GM12878 (cell line): Measurements from ENCODE around the gene LDOC1. TPM values are rescaled to one million over a fixed set of nuclear protein-coding genes. Genes with fewer than 3 reads are reported as not detected.

Experiments
- ATAC-seq: fragments of 200-7000 bp; cut with Tn5 transposase; 3 replicates; pipeline ENCODE4 v1.9.1; 2020; ENCODE audit warnings: mild to moderate bottlenecking, moderate library complexity
- BruUV-seq: library from RNA; stranded (reverse); fragments of 400-500 nt; replicated peaks from 2 replicates; lab custom pipeline; 2021; lab: Mats Ljungman, UMichigan
- CTCF ChIA-PET: fragments of 300-600 bp; sonication (Branson Sonifier 250); formaldehyde crosslinking; extraction: SDS; loops from one replicate; lab custom pipeline; 2021; ENCODE audit warnings: inconsistent platforms; lab: Yijun Ruan, JAX
- POLR2A ChIA-PET: fragments of 350-600 bp; formaldehyde crosslinking; extraction: SDS; loops from one replicate; lab custom pipeline; 2021; ENCODE audit warnings: inconsistent platforms; lab: Charles Lee
- RAD21 ChIA-PET: fragments of 300-600 bp; sonication (Branson Sonifier 250); formaldehyde crosslinking; loops from one replicate; lab custom pipeline; 2023; ENCODE audit warnings: antibody characterized with exemption; ENCODE audit not compliant: unreplicated experiment; lab: Charles Lee
- SMC1A ChIA-PET: fragments of 300-600 bp; sonication (Branson Sonifier 250); formaldehyde crosslinking; loops from one replicate; lab custom pipeline; 2023; ENCODE audit not compliant: unreplicated experiment, uncharacterized antibody; lab: Charles Lee
- DNase-seq: peaks from one replicate; pipeline ENCODE4 v3.0.0-alpha.2; 2011; ENCODE audit warnings: low read depth, low spot score
- FAIRE-seq: peaks from 3 replicates; lab custom pipeline; 2011; peaks lifted over from hg19 to GRCh38; lab: Jason Lieb, UNC
- H2AFZ ChIP-seq: 2 replicates; pipeline ENCODE4 v1.6.0; 2011; ENCODE audit warnings: low read depth, low read length, control low read depth; ENCODE audit not compliant: control insufficient read depth
- H3K27ac ChIP-seq: 2 replicates; pipeline ENCODE4 v1.5.1; 2011; ENCODE audit warnings: control low read depth; ENCODE audit not compliant: control insufficient read depth, insufficient read depth
- H3K27me3 ChIP-seq, 2 experiments: replicated peaks in 1 of 2; 2 replicates each; pipeline versions ENCODE4 v1.6.0 to v1.6.1; 2011; ENCODE audit warnings: low read length in 1 of 2; ENCODE audit not compliant: control insufficient read depth in 2 of 2, insufficient read depth in 2 of 2
- H3K36me3 ChIP-seq, 2 experiments: 2 replicates each; pipeline ENCODE4 v1.5.1; 2011; ENCODE audit warnings: low read length in 1 of 2; ENCODE audit not compliant: control insufficient read depth in 2 of 2, insufficient read depth in 2 of 2
- H3K4me1 ChIP-seq: 2 replicates; pipeline ENCODE4 v1.6.1; 2011; ENCODE audit warnings: mild to moderate bottlenecking, low read length, moderate library complexity, mixed read lengths; ENCODE audit not compliant: control insufficient read depth, insufficient read depth
- H3K4me2 ChIP-seq: 2 replicates; pipeline ENCODE4 v1.6.0; 2011; ENCODE audit warnings: control low read depth; ENCODE audit not compliant: control insufficient read depth, insufficient read depth
- H3K4me3 ChIP-seq: fragments of 200-600 bp; sonication (generic); 2 replicates; pipeline ENCODE4 v1.5.1; 2016
- H3K79me2 ChIP-seq: 2 replicates; pipeline ENCODE4 v1.6.0; 2011; ENCODE audit warnings: low read length; ENCODE audit not compliant: control insufficient read depth, insufficient read depth
- H3K9ac ChIP-seq: 2 replicates; pipeline ENCODE4 v1.8.0; 2011; ENCODE audit warnings: low read length, control low read depth, mixed read lengths; ENCODE audit not compliant: control insufficient read depth, insufficient read depth
- H3K9me3 ChIP-seq: replicated peaks from 3 replicates; pipeline ENCODE4 v1.5.1; 2011; ENCODE audit warnings: mild to moderate bottlenecking, low read length; ENCODE audit not compliant: control insufficient read depth, insufficient read depth
- H4K20me1 ChIP-seq: 2 replicates; pipeline ENCODE4 v1.6.0; 2011; ENCODE audit not compliant: control insufficient read depth, insufficient read depth
- BHLHE40 ChIP-seq, 2 experiments: fragments of 450-650 bp in 1 of 2; IDR thresholded peaks; 2 replicates each; pipeline ENCODE4 v1.6.1; 2011 to 2017; ENCODE audit warnings: low read depth in 2 of 2, borderline replicate concordance in 1 of 2, improper control_type of control experiment in 1 of 2, low read length in 1 of 2, mild to moderate bottlenecking in 1 of 2
- IKZF1 ChIP-seq: fragments of 450-650 bp; conservative IDR thresholded peaks from 2 replicates; pipeline ENCODE4 v1.6.1; 2017; ENCODE audit warnings: antibody characterized with exemption, mild to moderate bottlenecking
- IKZF2 ChIP-seq, 2 experiments: fragments of 450-650 bp; IDR thresholded peaks; 2 replicates each; pipeline ENCODE4 v1.6.1; 2017; ENCODE audit warnings: mild to moderate bottlenecking in 2 of 2, moderate library complexity in 2 of 2
- MXI1 ChIP-seq: fragments of 150-350 bp; IDR thresholded peaks from 2 replicates; pipeline ENCODE4 v1.6.1; 2011; ENCODE audit warnings: low read depth, mild to moderate bottlenecking, inconsistent platforms, low read length, improper control_type of control experiment
- NBN ChIP-seq: fragments of 450-650 bp; IDR thresholded peaks from 2 replicates; pipeline ENCODE4 v1.6.1; 2016
- NRF1 ChIP-seq: conservative IDR thresholded peaks from 2 replicates; pipeline ENCODE4 v1.6.1; 2011; ENCODE audit warnings: mild to moderate bottlenecking, low read depth, low read length, improper control_type of control experiment
- YY1 ChIP-seq: IDR thresholded peaks from 2 replicates; pipeline ENCODE4 v1.6.1; 2011; ENCODE audit warnings: low read depth, mild to moderate bottlenecking, low read length
- ZNF207 ChIP-seq: fragments of 450-650 bp; IDR thresholded peaks from 2 replicates; pipeline ENCODE4 v1.6.1; 2014; ENCODE audit warnings: antibody characterized with exemption, mild to moderate bottlenecking, borderline replicate concordance
- ZNF24 ChIP-seq: fragments of 450-650 bp; IDR thresholded peaks from 2 replicates; pipeline ENCODE4 v1.6.1; 2017; ENCODE audit warnings: antibody characterized with exemption, mild to moderate bottlenecking
- WGBS: methylation state at CpG from one replicate; pipeline ENCODE4 v1.1.6; 2016; ENCODE audit warnings: low lambda C conversion rate; ENCODE audit not compliant: insufficient replicate concordance, insufficient coverage; ENCODE audit errors: missing lambda C conversion rate; 5-methylcytosine and 5-hydroxymethylcytosine counted together
- in situ Hi-C: fragments of 300-500 bp; cut with MboI; formaldehyde crosslinking; loops from 9 replicates; pipeline ENCODE4 v1.14.3; 2018; ENCODE audit warnings: mixed read lengths
- intact Hi-C: fragments of 100-400 bp; cut with micrococcal nuclease; formaldehyde crosslinking; loops from one replicate; pipeline ENCODE4 v1.14.2; 2022; ENCODE audit not compliant: unreplicated experiment
- polyA plus RNA-seq, 11 experiments: library from polyadenylated mRNA; depleted of rRNA in 4 of 11; unstranded in 6 of 11; stranded (reverse) in 5 of 11; fragments of >200 nt; fragmentation: Nextera tagmentation in 4 of 11; fragmentation: Illumina TruSeq in 1 of 11; extraction: Ambion mirVana in 4 of 11; extraction: Trizol in 1 of 11; gene quantifications; 1 replicate in 1 of 11; 2 replicates in 10 of 11; pipeline versions ENCODE4 v1.2.1 to v1.2.3, GENCODE V29; 2011 to 2016; ENCODE audit warnings: inconsistent platforms in 2 of 11, missing spikeins in 2 of 11, low read depth in 1 of 11
- total RNA-seq, 4 experiments: library from RNA; depleted of rRNA in 3 of 4; stranded (reverse); fragments of >200 nt in 3 of 4; fragmentation: Illumina TruSeq in 1 of 4; extraction: Trizol in 1 of 4; gene quantifications; 2 replicates each; pipeline versions ENCODE4 v1.2.1 to v1.2.3, GENCODE V29; 2013 to 2021
- TF ChIP-seq, protein P1 (sequence below): IDR thresholded peaks from 2 replicates; pipeline ENCODE4 v1.6.1; 2011; ENCODE audit warnings: mild to moderate bottlenecking, low read depth, low read length, moderate library complexity; ENCODE audit not compliant: insufficient replicate concordance
- TF ChIP-seq, protein P2 (sequence below): fragments of 150-350 bp; IDR thresholded peaks from 2 replicates; pipeline ENCODE4 v1.6.1; 2016; ENCODE audit warnings: low read depth, low read length
- TF ChIP-seq, protein P3 (sequence below): fragments of 450-650 bp; IDR thresholded peaks from 2 replicates; pipeline ENCODE4 v1.6.1; 2016; ENCODE audit warnings: mild to moderate bottlenecking
- TF ChIP-seq, protein P4 (sequence below): fragments of 450-650 bp; IDR thresholded peaks from 2 replicates; pipeline ENCODE4 v1.6.1; 2016; ENCODE audit warnings: mild to moderate bottlenecking, moderate library complexity, borderline replicate concordance

Gene LDOC1
- total and polyA plus RNA-seq, 10 of the 15 experiments (the other 5 are each of a cell fraction or from before 2014, with no cell fraction given): 0.04 to 0.28 (median 0.11) TPM; not detected in 7

DNA sequence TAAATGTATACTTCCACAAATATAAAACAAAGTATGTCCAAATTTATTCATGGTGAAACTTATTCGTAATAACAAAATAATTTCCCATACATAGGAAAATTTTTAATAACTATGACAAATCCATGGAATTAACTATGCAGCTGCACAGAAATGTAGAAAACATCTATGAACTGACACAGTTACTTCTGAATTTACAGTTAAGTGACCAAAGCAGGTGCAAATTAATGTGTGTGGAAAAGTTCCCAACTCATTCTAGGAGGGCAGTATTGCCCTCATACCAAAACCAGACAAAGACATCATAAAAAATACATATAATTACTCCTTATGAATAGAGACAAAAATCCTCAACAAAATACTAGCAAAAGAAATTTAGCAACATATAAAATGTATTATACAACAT lies 12.5 kb downstream of the LDOC1 start:
- intact Hi-C loops (no loop called here), in situ Hi-C loops (no loop called here)
- H3K9me3 ChIP-seq: no peaks in the 10 kb centered on the region
- H3K27me3 ChIP-seq: no peaks in the 10 kb centered on the region
- H4K20me1 ChIP-seq: no peaks in the 10 kb centered on the region
- POLR2A ChIA-PET: no interaction called here
- RAD21 ChIA-PET: no interaction called here
- no peaks in the 10 kb centered on the region for H3K79me2 ChIP-seq
- H3K36me3 ChIP-seq: no peaks in the 10 kb centered on the region
- no peak for DNase-seq
- H3K4me1 ChIP-seq: no peaks in the 10 kb centered on the region
- SMC1A ChIA-PET: no interaction called here
- no peak overlapping the region for H3K9ac ChIP-seq
- no peak overlapping the region for H2AFZ ChIP-seq
- H3K4me2 ChIP-seq: no peak overlapping the region
- WGBS: 0% methylated on average over 1 of the region's 1 CpG
- no peak overlapping the region for H3K4me3 ChIP-seq
- FAIRE-seq: no peak
- BruUV-seq: no TSS peak
- CTCF ChIA-PET: no interaction called here
- ATAC-seq: no peak
- H3K27ac ChIP-seq: no peak overlapping the region
- TF ChIP-seq IKZF1: no peak
- TF ChIP-seq NRF1: no peak
- TF ChIP-seq ZNF24: no peak
- no peak for TF ChIP-seq BHLHE40 (IDR thresholded peaks at IDR 0.05; ENCODE audit: borderline replicate concordance in 1 of 2, low read depth in 2 of 2, low read length in 1 of 2)
- no peak for TF ChIP-seq YY1
- TF ChIP-seq, protein P1, sequence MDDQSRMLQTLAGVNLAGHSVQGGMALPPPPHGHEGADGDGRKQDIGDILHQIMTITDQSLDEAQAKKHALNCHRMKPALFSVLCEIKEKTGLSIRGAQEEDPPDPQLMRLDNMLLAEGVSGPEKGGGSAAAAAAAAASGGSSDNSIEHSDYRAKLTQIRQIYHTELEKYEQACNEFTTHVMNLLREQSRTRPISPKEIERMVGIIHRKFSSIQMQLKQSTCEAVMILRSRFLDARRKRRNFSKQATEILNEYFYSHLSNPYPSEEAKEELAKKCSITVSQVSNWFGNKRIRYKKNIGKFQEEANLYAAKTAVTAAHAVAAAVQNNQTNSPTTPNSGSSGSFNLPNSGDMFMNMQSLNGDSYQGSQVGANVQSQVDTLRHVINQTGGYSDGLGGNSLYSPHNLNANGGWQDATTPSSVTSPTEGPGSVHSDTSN: no peak
- TF ChIP-seq ZNF207: no peak
- TF ChIP-seq NBN: no peak
- TF ChIP-seq, protein P2, sequence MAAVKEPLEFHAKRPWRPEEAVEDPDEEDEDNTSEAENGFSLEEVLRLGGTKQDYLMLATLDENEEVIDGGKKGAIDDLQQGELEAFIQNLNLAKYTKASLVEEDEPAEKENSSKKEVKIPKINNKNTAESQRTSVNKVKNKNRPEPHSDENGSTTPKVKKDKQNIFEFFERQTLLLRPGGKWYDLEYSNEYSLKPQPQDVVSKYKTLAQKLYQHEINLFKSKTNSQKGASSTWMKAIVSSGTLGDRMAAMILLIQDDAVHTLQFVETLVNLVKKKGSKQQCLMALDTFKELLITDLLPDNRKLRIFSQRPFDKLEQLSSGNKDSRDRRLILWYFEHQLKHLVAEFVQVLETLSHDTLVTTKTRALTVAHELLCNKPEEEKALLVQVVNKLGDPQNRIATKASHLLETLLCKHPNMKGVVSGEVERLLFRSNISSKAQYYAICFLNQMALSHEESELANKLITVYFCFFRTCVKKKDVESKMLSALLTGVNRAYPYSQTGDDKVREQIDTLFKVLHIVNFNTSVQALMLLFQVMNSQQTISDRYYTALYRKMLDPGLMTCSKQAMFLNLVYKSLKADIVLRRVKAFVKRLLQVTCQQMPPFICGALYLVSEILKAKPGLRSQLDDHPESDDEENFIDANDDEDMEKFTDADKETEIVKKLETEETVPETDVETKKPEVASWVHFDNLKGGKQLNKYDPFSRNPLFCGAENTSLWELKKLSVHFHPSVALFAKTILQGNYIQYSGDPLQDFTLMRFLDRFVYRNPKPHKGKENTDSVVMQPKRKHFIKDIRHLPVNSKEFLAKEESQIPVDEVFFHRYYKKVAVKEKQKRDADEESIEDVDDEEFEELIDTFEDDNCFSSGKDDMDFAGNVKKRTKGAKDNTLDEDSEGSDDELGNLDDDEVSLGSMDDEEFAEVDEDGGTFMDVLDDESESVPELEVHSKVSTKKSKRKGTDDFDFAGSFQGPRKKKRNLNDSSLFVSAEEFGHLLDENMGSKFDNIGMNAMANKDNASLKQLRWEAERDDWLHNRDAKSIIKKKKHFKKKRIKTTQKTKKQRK: no peak
- TF ChIP-seq IKZF2 (IDR thresholded peaks at IDR 0.05): no peak
- TF ChIP-seq, protein P3, sequence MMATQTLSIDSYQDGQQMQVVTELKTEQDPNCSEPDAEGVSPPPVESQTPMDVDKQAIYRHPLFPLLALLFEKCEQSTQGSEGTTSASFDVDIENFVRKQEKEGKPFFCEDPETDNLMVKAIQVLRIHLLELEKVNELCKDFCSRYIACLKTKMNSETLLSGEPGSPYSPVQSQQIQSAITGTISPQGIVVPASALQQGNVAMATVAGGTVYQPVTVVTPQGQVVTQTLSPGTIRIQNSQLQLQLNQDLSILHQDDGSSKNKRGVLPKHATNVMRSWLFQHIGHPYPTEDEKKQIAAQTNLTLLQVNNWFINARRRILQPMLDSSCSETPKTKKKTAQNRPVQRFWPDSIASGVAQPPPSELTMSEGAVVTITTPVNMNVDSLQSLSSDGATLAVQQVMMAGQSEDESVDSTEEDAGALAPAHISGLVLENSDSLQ: no peak
- TF ChIP-seq, protein P4, sequence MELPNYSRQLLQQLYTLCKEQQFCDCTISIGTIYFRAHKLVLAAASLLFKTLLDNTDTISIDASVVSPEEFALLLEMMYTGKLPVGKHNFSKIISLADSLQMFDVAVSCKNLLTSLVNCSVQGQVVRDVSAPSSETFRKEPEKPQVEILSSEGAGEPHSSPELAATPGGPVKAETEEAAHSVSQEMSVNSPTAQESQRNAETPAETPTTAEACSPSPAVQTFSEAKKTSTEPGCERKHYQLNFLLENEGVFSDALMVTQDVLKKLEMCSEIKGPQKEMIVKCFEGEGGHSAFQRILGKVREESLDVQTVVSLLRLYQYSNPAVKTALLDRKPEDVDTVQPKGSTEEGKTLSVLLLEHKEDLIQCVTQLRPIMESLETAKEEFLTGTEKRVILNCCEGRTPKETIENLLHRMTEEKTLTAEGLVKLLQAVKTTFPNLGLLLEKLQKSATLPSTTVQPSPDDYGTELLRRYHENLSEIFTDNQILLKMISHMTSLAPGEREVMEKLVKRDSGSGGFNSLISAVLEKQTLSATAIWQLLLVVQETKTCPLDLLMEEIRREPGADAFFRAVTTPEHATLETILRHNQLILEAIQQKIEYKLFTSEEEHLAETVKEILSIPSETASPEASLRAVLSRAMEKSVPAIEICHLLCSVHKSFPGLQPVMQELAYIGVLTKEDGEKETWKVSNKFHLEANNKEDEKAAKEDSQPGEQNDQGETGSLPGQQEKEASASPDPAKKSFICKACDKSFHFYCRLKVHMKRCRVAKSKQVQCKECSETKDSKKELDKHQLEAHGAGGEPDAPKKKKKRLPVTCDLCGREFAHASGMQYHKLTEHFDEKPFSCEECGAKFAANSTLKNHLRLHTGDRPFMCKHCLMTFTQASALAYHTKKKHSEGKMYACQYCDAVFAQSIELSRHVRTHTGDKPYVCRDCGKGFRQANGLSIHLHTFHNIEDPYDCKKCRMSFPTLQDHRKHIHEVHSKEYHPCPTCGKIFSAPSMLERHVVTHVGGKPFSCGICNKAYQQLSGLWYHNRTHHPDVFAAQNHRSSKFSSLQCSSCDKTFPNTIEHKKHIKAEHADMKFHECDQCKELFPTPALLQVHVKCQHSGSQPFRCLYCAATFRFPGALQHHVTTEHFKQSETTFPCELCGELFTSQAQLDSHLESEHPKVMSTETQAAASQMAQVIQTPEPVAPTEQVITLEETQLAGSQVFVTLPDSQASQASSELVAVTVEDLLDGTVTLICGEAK: no peak
- no peak for TF ChIP-seq MXI1
